AG04449 (cell line): Measurements from ENCODE around the gene HCST.

Experiments used
- CTCF ChIA-PET: fragments of 350-600 bp; formaldehyde crosslinking; extraction: SDS; loops from one replicate; lab custom pipeline; 2021; ENCODE audit warnings: antibody characterized with exemption; lab: Yijun Ruan, JAX
- POLR2A ChIA-PET: fragments of 400-600, 350-600 bp; formaldehyde crosslinking; extraction: SDS; loops from one replicate; lab custom pipeline; 2020; ENCODE audit warnings: antibody characterized with exemption, inconsistent platforms; lab: Yijun Ruan, JAX
- DNase-seq: peaks from one replicate; pipeline ENCODE4 v3.0.0-alpha.2; 2010; ENCODE audit warnings: low read depth, low spot score
- H3K4me3 ChIP-seq: 2 replicates; pipeline ENCODE4 v1.5.1; 2011; ENCODE audit warnings: low read depth, mild to moderate bottlenecking, control low read depth, low read length
- TF ChIP-seq, protein P1 (sequence below): IDR thresholded peaks from one replicate; pipeline ENCODE4 v1.5.1; 2011; ENCODE audit warnings: mild to moderate bottlenecking, moderate library complexity, low read length, control low read depth, inconsistent platforms; ENCODE audit not compliant: insufficient read depth; ENCODE audit errors: missing control alignments

HCST gene

GRCh38 chr19:35874392-35874930 is 27.9 kb upstream of the HCST start:
- TF ChIP-seq, protein P1, sequence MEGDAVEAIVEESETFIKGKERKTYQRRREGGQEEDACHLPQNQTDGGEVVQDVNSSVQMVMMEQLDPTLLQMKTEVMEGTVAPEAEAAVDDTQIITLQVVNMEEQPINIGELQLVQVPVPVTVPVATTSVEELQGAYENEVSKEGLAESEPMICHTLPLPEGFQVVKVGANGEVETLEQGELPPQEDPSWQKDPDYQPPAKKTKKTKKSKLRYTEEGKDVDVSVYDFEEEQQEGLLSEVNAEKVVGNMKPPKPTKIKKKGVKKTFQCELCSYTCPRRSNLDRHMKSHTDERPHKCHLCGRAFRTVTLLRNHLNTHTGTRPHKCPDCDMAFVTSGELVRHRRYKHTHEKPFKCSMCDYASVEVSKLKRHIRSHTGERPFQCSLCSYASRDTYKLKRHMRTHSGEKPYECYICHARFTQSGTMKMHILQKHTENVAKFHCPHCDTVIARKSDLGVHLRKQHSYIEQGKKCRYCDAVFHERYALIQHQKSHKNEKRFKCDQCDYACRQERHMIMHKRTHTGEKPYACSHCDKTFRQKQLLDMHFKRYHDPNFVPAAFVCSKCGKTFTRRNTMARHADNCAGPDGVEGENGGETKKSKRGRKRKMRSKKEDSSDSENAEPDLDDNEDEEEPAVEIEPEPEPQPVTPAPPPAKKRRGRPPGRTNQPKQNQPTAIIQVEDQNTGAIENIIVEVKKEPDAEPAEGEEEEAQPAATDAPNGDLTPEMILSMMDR: no peak
- POLR2A ChIA-PET: no interaction called here
- CTCF ChIA-PET: no interaction called here
- DNase-seq: no peak
- H3K4me3 ChIP-seq: no peak overlapping the region

DNA sequence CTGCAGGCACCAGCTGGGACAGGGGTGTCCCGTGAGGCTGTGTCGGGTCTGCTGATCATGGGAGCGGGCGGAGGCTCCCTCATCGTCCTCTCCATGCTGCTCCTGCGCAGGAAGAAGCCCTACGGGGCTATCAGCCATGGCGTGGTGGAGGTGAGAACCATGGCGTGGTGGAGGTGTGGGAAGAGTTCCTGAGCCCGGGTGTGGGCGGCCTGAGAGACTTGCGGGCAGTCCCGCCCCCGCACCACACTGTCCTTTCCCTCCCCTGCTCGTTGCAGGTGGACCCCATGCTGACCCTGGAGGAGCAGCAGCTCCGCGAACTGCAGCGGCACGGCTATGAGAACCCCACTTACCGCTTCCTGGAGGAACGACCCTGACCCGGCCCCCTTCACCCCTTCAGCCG is 23.3 kb upstream of the HCST start:
- H3K4me3 ChIP-seq: no peak overlapping the region
- ChIA-PET POLR2A (interaction anchor here (1.0 kb wide), 1 partner anchor 52 kb away, joined by 4 read pairs; no protein-coding TSS in a partner anchor), CTCF (interaction anchor here (1.0 to 6.3 kb wide), 3 partner anchors 9 to 53 kb away, joined by 3 to 144 read pairs (median 3); no protein-coding TSS in a partner anchor)

GRCh38 chr19:35879770-35880317 is 22.5 kb upstream of the HCST start:
- no peak overlapping the region for H3K4me3 ChIP-seq
- ChIA-PET CTCF (interaction anchor here (1.0 to 6.3 kb wide), 3 partner anchors 10 to 52 kb away, joined by 3 to 144 read pairs (median 3); no protein-coding TSS in a partner anchor), POLR2A (interaction anchor here (0.5 to 1.0 kb wide), 2 partner anchors 33 to 51 kb away, joined by 3 to 4 read pairs; no protein-coding TSS in a partner anchor)
- TF ChIP-seq, protein P1: no peak
- DNase-seq: peak; percentile 14

More for the DNA sequence above, 23.3 kb upstream of the HCST start:
- no peak for DNase-seq
- TF ChIP-seq, protein P1: no peak

GRCh38 chr19:35882114-35882832 is 20.1 kb upstream of the HCST start:
- CTCF ChIA-PET: interaction anchor here (0.8 to 6.3 kb wide), 14 partner anchors 10 to 114 kb away, joined by 3 to 144 read pairs (median 4); partner anchors contain the start of gene NFKBID
- POLR2A ChIA-PET: interaction anchor here (1.4 kb wide), 1 partner anchor 49 kb away, joined by 8 read pairs; no protein-coding TSS in a partner anchor
- peak; percentile 54 for DNase-seq
- H3K4me3 ChIP-seq: no peak overlapping the region
- TF ChIP-seq, protein P1: peak; percentile 43

GRCh38 chr19:35883882-35884281 is 18.4 kb upstream of the HCST start:
- CTCF ChIA-PET: interaction anchor here (0.9 to 6.3 kb wide), 7 partner anchors 8 to 114 kb away, joined by 3 to 144 read pairs (median 5); partner anchors contain the start of gene APLP1
- DNase-seq: no peak
- TF ChIP-seq, protein P1: no peak
- no peak overlapping the region for H3K4me3 ChIP-seq
- POLR2A ChIA-PET: interaction anchor here (0.6 to 1.1 kb wide), 2 partner anchors 9 to 130 kb away, joined by 3 read pairs; partner anchors contain the start of gene ALKBH6
